Ovary (tissue), 9 donors: ENCODE data around the gene ITPK1. TPM values are rescaled to one million over a fixed set of nuclear protein-coding genes. Genes with fewer than 3 reads are reported as not detected.

Experiments used
- DNase-seq, 5 donors: peaks; one replicate each; pipeline ENCODE4 v3.0.0-alpha.2; 2019 to 2020
- H3K27ac ChIP-seq, 2 donors: fragments of 200-600 bp; one replicate each; pipeline versions ENCODE4 v1.5.1 to v1.8.0; 2019 to 2022
- H3K27me3 ChIP-seq: fragments of 200-600 bp; one replicate; pipeline ENCODE4 v1.8.0; 2022
- H3K36me3 ChIP-seq: fragments of 200-600 bp; sonication (generic); one replicate; pipeline ENCODE4 v1.5.1; 2019
- H3K4me1 ChIP-seq: one replicate; pipeline ENCODE4 v1.8.1; 2013; ENCODE audit warnings: mild to moderate bottlenecking, moderate library complexity; ENCODE audit not compliant: insufficient read depth
- H3K4me3 ChIP-seq: fragments of 200-600 bp; sonication (generic); one replicate; pipeline ENCODE4 v1.5.1; 2017
- H3K9me3 ChIP-seq, 2 donors: fragments of 200-600 bp in 1 of 2; sonication (generic) in 1 of 2; one replicate each; pipeline versions ENCODE4 v1.5.1 to v1.8.1; 2013 to 2019; ENCODE audit warnings: mild to moderate bottlenecking in 1 of 2, moderate library complexity in 1 of 2
- EP300 ChIP-seq: sonication (generic); formaldehyde crosslinking; IDR thresholded peaks from one replicate; pipeline ENCODE4 v1.6.1; 2017; ENCODE audit warnings: antibody characterized with exemption
- POLR2A ChIP-seq: fragments of 450-650 bp; IDR thresholded peaks from one replicate; pipeline ENCODE4 v1.6.1; 2017; ENCODE audit warnings: antibody characterized with exemption, mild to moderate bottlenecking, moderate library complexity
- WGBS, 3 donors: extraction: QIAGEN DNeasy Blood & Tissue Kit in 1 of 3; methylation state at CpG; one replicate each; pipeline versions ENCODE4 v1.1.5 to v1.1.7; 2013 to 2017; 5-methylcytosine and 5-hydroxymethylcytosine counted together
- intact Hi-C, 4 donors: fragments of 100-400 bp; cut with DNase I; formaldehyde crosslinking; loops; one replicate each; pipeline versions ENCODE4 v1.11.0 to v1.15.1; 2022 to 2023
- polyA plus RNA-seq, 2 donors: library from polyadenylated mRNA; stranded (reverse); fragments of 200-250 nt in 1 of 2; fragments of 350-450 nt in 1 of 2; fragmentation: Illumina TruSeq in 1 of 2; extraction: RNeasy Lipid Tissue Mini Kit (QIAGEN cat#74804) in 1 of 2; gene quantifications; one replicate each; pipeline ENCODE4 v1.2.3, GENCODE V29; 2013 to 2014
- total RNA-seq, 7 donors: library from RNA; depleted of rRNA in 2 of 7; stranded (reverse); fragments of >200 nt in 2 of 7; fragmentation: NEBNext Ultra II Directional in 3 of 7; extraction: Animal tissue kit (Norgen Biotek cat#: 25700) in 3 of 7; gene quantifications; one replicate each; pipeline versions ENCODE4 v1.1.0 to v1.2.4, GENCODE V29; 2016 to 2023
- TF ChIP-seq, protein P1 (sequence below), 3 donors: fragments of 450-650 bp in 2 of 3; fragments of 200-600 bp in 1 of 3; IDR thresholded peaks; one replicate each; pipeline versions ENCODE4 v1.5.1 to v1.8.0; 2016 to 2022; ENCODE audit warnings: antibody characterized with exemption in 3 of 3, mild to moderate bottlenecking in 1 of 3
- donor health status: DM: no; HTN: no; CAD: no; lungs with moderate emphysema.
- donor health status: DM: no; HTN: no; CAD: no.
- donor health status: Bipolar disorder and iron deficiency.
- donor health status: DM: yes; HTN: yes; CAD: no.
- donor health status: DM: no; HTN: no; CAD: no.
- donor health status: DM: yes; HTN: yes; CAD: no.

Gene ITPK1
- total and polyA plus RNA-seq, 9 donors: 23.6 to 57.8 (median 49.3) TPM

DNA sequence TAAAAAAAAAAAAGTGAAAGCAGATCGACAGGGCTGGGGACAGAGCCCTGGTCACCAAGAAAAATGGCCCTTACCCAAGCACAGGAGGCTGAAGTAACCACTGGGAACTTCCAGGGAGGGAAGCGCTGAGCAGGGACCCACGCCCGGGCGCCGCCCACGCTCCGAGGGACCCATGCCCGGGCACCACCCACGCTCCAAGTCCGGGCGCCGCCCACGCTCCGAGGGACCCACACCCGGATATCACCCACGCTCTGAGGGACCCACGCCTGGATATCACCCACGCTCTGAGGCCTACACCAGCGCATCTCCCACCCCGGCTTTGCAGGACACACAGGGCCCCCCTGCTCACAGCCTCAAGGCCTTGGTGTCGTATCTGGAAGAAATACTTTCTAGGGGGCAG lies 167.1 kb downstream of the ITPK1 start:
- 87 to 91% (median 89%) methylated on average over 22 of the region's 22 CpGs for WGBS, 3 donors
- Histone ChIP-seq H3K27ac (no peak overlapping the region), H3K4me3 (no peak overlapping the region), H3K27me3 (no peaks in the 10 kb centered on the region), H3K9me3 (no peaks in the 10 kb centered on the region), H3K4me1 (peaks cover 2% of the 10 kb centered on the region), H3K36me3 (no peaks in the 10 kb centered on the region)
- DNase-seq: no peak
- intact Hi-C loops: no loop called here
- no peak for TF ChIP-seq EP300

DNA sequence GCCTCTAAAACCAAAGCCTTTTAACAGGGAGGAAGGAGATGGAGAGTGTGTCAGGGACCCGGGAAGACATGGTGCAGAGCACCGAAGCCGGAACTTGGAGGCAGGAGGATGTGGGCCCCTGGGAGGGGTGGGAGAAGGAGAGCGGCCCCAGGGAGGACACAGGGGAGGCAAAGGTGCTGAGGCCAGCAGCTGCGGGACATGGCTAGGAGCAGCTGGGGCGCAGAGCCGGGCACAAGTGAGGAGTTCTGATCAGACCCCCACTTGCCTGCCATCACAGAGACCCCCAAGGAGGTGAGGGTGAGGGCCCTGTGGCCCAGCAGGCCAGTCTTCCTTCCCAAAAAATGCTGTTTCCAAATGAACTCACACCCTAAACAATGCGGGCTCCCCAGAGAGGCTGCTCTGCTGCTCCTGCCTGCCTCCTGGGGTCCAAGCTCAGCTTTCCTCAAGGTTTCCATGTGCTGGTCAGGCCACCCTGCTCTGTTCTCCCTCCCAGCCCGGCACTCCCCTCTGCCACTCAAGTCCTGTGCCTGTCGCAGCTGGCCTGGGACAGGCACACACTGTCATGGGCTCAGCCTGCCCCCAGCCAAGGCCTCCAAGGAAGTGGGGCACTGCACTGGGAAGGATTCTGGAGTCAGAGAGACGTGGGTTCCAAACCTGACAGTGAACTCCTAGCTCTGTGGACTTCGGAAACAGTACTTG lies 168.7 kb downstream of the ITPK1 start:
- H3K36me3 ChIP-seq: no peaks in the 10 kb centered on the region
- intact Hi-C loops: no loop called here
- peaks cover 2% of the 10 kb centered on the region for H3K4me1 ChIP-seq
- TF ChIP-seq POLR2A (no peak), EP300 (no peak)
- TF ChIP-seq, protein P1, sequence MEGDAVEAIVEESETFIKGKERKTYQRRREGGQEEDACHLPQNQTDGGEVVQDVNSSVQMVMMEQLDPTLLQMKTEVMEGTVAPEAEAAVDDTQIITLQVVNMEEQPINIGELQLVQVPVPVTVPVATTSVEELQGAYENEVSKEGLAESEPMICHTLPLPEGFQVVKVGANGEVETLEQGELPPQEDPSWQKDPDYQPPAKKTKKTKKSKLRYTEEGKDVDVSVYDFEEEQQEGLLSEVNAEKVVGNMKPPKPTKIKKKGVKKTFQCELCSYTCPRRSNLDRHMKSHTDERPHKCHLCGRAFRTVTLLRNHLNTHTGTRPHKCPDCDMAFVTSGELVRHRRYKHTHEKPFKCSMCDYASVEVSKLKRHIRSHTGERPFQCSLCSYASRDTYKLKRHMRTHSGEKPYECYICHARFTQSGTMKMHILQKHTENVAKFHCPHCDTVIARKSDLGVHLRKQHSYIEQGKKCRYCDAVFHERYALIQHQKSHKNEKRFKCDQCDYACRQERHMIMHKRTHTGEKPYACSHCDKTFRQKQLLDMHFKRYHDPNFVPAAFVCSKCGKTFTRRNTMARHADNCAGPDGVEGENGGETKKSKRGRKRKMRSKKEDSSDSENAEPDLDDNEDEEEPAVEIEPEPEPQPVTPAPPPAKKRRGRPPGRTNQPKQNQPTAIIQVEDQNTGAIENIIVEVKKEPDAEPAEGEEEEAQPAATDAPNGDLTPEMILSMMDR (IDR thresholded peaks at IDR 0.05): no peak
- no peak overlapping the region for H3K4me3 ChIP-seq
- DNase-seq: no peak
- H3K9me3 ChIP-seq: no peaks in the 10 kb centered on the region
- no peak overlapping the region for H3K27ac ChIP-seq
- 85 to 93% (median 91%) methylated on average over 12 of the region's 12 CpGs for WGBS, 3 donors
- H3K27me3 ChIP-seq: no peaks in the 10 kb centered on the region

DNA sequence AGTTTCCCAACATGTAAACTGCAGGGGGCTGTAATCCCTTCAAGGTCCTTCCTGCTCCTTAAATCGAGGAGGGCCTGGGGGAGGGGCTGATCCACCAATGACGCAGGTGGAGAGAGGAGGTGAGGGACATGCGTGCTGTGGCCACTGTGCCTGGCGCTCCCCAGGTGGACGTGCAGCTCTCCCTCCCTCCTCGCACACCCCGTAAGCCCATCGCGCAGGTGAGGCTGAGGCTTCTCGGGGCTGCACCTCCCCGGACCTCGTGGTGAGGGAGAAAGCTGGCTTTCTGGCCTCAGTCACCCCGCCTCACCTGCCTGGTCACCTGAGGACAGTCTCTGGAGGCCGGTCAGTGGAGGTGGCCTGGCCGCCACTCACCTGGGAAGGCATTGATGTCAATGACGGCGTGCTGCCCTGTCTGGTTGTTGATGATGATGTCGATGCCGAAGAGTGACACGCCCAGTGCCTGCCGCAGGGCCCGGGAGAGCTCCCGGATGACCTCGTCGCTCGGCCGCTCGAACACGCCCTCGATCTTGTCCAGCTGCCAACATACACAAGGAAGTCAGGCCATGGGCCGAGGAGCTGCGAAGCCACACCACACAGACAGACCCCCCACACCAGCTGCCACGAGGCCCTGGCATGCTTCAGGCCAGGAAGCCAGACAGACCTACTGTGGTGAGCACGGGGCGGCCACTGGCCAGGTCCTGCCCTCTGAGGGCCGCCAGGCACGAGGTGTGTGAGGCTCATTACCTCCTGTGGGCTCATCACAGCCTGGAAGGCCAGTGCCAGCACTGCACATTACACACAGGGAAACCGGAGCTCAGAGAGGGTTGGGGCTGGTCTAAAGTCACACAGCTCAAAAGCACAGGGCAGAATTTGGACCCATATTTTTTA lies 169.5 kb downstream of the ITPK1 start:
- 63 to 75% (median 65%) methylated on average over 35 to 38 of the region's 38 CpGs for WGBS, 3 donors
- TF ChIP-seq POLR2A: no peak
- TF ChIP-seq EP300: no peak
- TF ChIP-seq, protein P1 (IDR thresholded peaks at IDR 0.05): no peak
- H3K27me3 ChIP-seq: no peaks in the 10 kb centered on the region
- peak in 4 of 5 donors; percentile 29 to 63 (median 47) for DNase-seq
- no peaks in the 10 kb centered on the region for H3K9me3 ChIP-seq
- H3K4me1 ChIP-seq: peaks cover 2% of the 10 kb centered on the region
- H3K27ac ChIP-seq: no peak overlapping the region
- H3K4me3 ChIP-seq: no peak overlapping the region
- H3K36me3 ChIP-seq: no peaks in the 10 kb centered on the region
- intact Hi-C loops: no loop called here

DNA sequence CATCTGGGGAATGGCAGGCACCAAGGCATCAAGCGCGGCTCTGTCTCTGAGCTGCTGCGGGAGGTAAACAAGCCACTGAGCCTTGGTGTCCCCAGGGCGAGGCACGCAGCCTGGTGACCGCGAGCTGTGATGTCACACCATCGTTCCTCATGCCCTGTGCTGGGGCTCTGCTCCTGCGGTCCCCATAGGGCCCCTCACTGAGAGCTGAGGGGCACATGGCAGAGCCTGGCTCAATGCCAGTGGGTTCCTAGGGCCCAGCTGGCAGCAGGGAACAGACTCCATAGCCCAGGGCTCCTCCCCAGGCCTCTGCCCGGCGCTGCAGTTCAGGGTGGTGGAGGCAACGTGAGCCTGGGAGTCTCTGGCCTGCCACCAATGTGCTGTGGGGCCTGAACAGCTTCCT lies 170.2 kb downstream of the ITPK1 start:
- H3K4me1 ChIP-seq: peaks cover 2% of the 10 kb centered on the region
- DNase-seq: no peak
- no peak overlapping the region for H3K27ac ChIP-seq
- intact Hi-C loops: no loop called here
- H3K4me3 ChIP-seq: no peak overlapping the region
- no peaks in the 10 kb centered on the region for H3K27me3 ChIP-seq
- no peak for TF ChIP-seq EP300
- TF ChIP-seq, protein P1 (IDR thresholded peaks at IDR 0.05): no peak
- no peak for TF ChIP-seq POLR2A
- H3K36me3 ChIP-seq: no peaks in the 10 kb centered on the region
- no peaks in the 10 kb centered on the region for H3K9me3 ChIP-seq
- WGBS, 3 donors: 93 to 97% (median 95%) methylated on average over 12 of the region's 12 CpGs
